ENCODE results near the gene CAPN5. TPM values are rescaled to one million over a fixed set of nuclear protein-coding genes. Genes with fewer than 3 reads are reported as not detected.

CAPN5 gene
- total and polyA plus RNA-seq, 10 of the 15 experiments (the other 5 are each of a cell fraction or from before 2014, with no cell fraction given) = 0.02 to 0.33 (median 0.07) TPM; not detected in 3

GRCh38 chr11:77149716-77150392 lies 83.1 kb downstream of the CAPN5 start:
- Histone ChIP-seq H3K36me3 (ENCODE audit: control insufficient read depth in 2 of 2, insufficient read depth in 2 of 2, low read length in 1 of 2) (no peaks in the 10 kb centered on the region), H4K20me1 (ENCODE audit: control insufficient read depth, insufficient read depth) (no peaks in the 10 kb centered on the region), H2AFZ (ENCODE audit: control insufficient read depth, low read depth, low read length) (no peak overlapping the region), H3K4me3 (no peak overlapping the region), H3K27me3 (replicated peaks in 1 of 2; ENCODE audit: control insufficient read depth in 2 of 2, insufficient read depth in 2 of 2, low read length in 1 of 2) (peaks cover 2 to 4% of the 10 kb centered on the region in 2 experiments; a peak in 2 of 4 replicates), H3K4me2 (ENCODE audit: control insufficient read depth, insufficient read depth) (no peak overlapping the region), H3K79me2 (ENCODE audit: control insufficient read depth, insufficient read depth, low read length) (no peaks in the 10 kb centered on the region), H3K4me1 (ENCODE audit: control insufficient read depth, insufficient read depth, low read length) (no peaks in the 10 kb centered on the region; the same call in 1 of the 2 replicates), H3K9me3 (replicated peaks; ENCODE audit: control insufficient read depth, insufficient read depth, low read length) (no peaks in the 10 kb centered on the region), H3K27ac (ENCODE audit: control insufficient read depth, insufficient read depth) (no peak overlapping the region), H3K9ac (ENCODE audit: control insufficient read depth, insufficient read depth, low read length) (no peak overlapping the region)
- RAD21 ChIA-PET (ENCODE audit: unreplicated experiment) = no interaction called here
- SMC1A ChIA-PET (ENCODE audit: uncharacterized antibody, unreplicated experiment) = no interaction called here
- in situ Hi-C loops (cut with MboI) = no loop called here
- no peak for FAIRE-seq
- WGBS (ENCODE audit: insufficient coverage, insufficient replicate concordance, low lambda C conversion rate, missing lambda C conversion rate) = 61% methylated on average over 12 of the region's 12 CpGs
- POLR2A ChIA-PET = no interaction called here
- ATAC-seq = no peak
- DNase-seq (ENCODE audit: low read depth, low spot score) = no peak
- CTCF ChIA-PET = no interaction called here
- intact Hi-C loops (cut with micrococcal nuclease; ENCODE audit: unreplicated experiment) = no loop called here
- TF ChIP-seq CREM (IDR thresholded peaks at IDR 0.05; ENCODE audit: low read depth) (no peak), GABPA (IDR thresholded peaks at IDR 0.05; ENCODE audit: low read depth) (no peak), STAT1 (conservative IDR thresholded peaks at IDR 0.05) (no peak), NR2C2 (IDR thresholded peaks at IDR 0.05; ENCODE audit: borderline replicate concordance, control insufficient read depth, insufficient read length, low read depth) (no peak)
- BruUV-seq (replicated peaks) = no TSS peak

DNA sequence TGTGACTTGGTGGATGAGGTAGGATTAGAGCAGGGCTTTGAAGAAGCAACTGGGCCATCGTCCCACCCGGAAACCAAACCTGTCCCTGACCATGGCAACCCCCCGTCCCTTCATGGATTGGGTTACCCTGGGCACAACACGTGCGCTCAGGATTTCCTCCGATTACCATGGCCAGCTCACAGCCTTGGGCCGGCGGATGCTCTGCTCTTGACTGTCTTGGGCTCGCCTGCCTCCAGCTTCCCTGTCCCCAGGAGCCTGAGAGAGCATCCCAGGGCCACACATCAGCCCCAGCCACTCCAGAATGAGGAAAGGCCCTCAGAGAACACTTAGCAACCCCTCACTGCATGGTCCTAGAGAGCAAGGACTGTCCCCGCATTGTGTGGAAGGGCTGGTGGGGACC lies 84.1 kb downstream of the CAPN5 start:
- no peaks in the 10 kb centered on the region for H3K79me2 ChIP-seq (ENCODE audit: control insufficient read depth, insufficient read depth, low read length)
- ChIA-PET POLR2A (no interaction called here), SMC1A (ENCODE audit: uncharacterized antibody, unreplicated experiment) (no interaction called here), RAD21 (ENCODE audit: unreplicated experiment) (no interaction called here), CTCF (no interaction called here)
- H2AFZ ChIP-seq (ENCODE audit: control insufficient read depth, low read depth, low read length) = no peak overlapping the region
- ATAC-seq (no peak), FAIRE-seq (no peak), DNase-seq (ENCODE audit: low read depth, low spot score) (no peak)
- H3K9ac ChIP-seq (ENCODE audit: control insufficient read depth, insufficient read depth, low read length) = no peak overlapping the region
- no peaks in the 10 kb centered on the region for H3K9me3 ChIP-seq (replicated peaks; ENCODE audit: control insufficient read depth, insufficient read depth, low read length)
- in situ Hi-C loops (cut with MboI) = no loop called here
- intact Hi-C loops (cut with micrococcal nuclease; ENCODE audit: unreplicated experiment) = no loop called here
- H4K20me1 ChIP-seq (ENCODE audit: control insufficient read depth, insufficient read depth) = no peaks in the 10 kb centered on the region
- BruUV-seq (replicated peaks) = no TSS peak
- H3K4me3 ChIP-seq = no peak overlapping the region
- H3K4me1 ChIP-seq (ENCODE audit: control insufficient read depth, insufficient read depth, low read length) = no peaks in the 10 kb centered on the region; the same call in 1 of the 2 replicates
- no peak overlapping the region for H3K4me2 ChIP-seq (ENCODE audit: control insufficient read depth, insufficient read depth)
- WGBS (ENCODE audit: insufficient coverage, insufficient replicate concordance, low lambda C conversion rate, missing lambda C conversion rate) = 49% methylated on average over 10 of the region's 10 CpGs
- no peak overlapping the region for H3K27ac ChIP-seq (ENCODE audit: control insufficient read depth, insufficient read depth)
- peaks cover 2 to 4% of the 10 kb centered on the region in 2 experiments; a peak in 2 of 4 replicates for H3K27me3 ChIP-seq (replicated peaks in 1 of 2; ENCODE audit: control insufficient read depth in 2 of 2, insufficient read depth in 2 of 2, low read length in 1 of 2)
- H3K36me3 ChIP-seq (ENCODE audit: control insufficient read depth in 2 of 2, insufficient read depth in 2 of 2, low read length in 1 of 2) = no peaks in the 10 kb centered on the region
- TF ChIP-seq MYC (IDR thresholded peaks at IDR 0.05; ENCODE audit: insufficient read depth, insufficient read length, insufficient replicate concordance, low read length, severe bottlenecking) (no peak), STAT3 (IDR thresholded peaks at IDR 0.05; ENCODE audit: low read depth, low read length) (no peak), HCFC1 (IDR thresholded peaks at IDR 0.05; ENCODE audit: low read length) (no peak), HSF1 (IDR thresholded peaks at IDR 0.05; ENCODE audit: low read depth, low read length) (no peak), JUNB (IDR thresholded peaks at IDR 0.05) (no peak), E2F8 (IDR thresholded peaks at IDR 0.05; ENCODE audit: low read depth, partially characterized antibody) (no peak)
